HG02610 (cell line): ENCODE results near the gene ATP6V0D1.

Source experiments
- ATAC-seq: cut with Tn5 transposase; IDR thresholded peaks from one replicate; pipeline ENCODE4 v1.9.1; 2021; ENCODE audit warnings: mild to moderate bottlenecking, moderate library complexity; ENCODE audit not compliant: unreplicated experiment

Gene ATP6V0D1

GRCh38 chr16:67394155-67395104 lies 86.5 kb downstream of the ATP6V0D1 start:
- no peak for ATAC-seq

- ATAC-seq: no peak
Observed at GRCh38 chr16:67393788-67394154, 87.2 kb downstream of the ATP6V0D1 start.

DNA sequence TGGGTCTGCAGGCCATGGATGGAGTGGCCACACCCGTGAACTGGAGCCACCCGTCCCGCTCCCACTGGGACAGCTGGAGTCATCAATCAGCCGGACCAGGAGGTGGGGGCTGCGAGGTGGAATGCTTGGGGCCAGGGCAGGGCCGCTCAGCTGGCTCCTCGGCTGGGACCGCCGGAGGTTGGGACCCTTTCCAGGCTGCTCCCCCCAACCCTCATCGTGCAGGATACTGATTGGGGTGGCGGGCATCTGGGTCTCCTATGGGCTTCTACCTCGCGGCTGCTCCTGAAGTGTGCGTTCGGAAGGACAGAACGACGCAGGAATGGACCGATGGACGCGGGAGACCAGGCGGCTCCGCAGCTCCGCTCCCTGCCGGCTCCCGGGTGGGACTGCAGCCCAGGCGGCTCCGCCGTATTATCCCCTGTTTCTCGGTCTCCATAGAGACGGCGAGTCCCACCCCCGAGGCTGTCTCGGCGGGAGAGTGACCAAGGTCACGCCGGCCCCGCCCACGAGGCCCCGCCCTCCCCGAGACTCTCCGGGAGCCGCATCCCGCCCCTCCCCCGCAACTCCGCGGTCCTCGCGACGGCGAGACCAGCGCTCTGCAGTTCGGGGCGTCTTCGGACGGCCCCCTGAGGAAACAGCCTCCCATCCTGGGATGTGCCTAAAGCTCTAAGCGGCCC lies 87.7 kb downstream of the ATP6V0D1 start, which contains the start of gene TPPP3:
Gene TPPP3, minus strand, starts transcription at position 388 of the 677 bp plus-strand sequence. CDS start 2,387 bp downstream, outside the sequence.
- no peak for ATAC-seq

DNA sequence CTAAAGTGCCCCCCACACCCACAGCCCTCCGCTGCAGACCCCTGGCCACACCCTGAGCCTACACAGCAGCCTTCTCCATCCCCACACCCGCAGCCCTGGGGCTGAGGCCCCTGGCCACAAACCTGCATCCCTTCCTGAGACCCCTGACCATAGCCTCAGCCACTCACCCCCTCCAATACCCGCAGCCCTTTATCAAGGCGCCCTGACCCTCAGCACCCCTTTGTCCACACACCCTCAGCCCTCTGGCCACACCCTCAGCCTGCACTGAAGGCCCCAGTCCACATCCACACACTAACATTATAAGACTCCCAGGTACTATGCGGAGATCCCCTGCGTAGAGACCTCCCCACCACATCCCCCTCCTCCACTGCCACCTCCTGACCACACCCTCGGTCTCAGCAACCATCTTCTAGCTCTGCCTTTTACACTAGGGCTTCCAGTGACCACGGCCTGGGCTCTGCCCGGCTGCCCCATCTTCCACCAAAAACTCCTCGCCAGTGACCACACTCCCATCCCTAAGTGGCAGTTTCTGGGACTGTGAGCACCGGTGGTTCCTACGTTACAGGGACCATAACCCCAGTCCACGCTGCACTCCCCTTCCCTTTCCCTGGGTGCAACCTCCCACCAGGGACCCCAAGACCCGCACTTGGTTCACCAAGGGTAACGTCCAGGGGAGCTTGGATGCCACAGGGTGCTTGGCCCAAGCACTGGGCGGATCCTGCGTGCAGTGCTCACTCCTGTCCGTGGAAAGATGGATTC lies 88.5 kb downstream of the ATP6V0D1 start:
- no peak for ATAC-seq

- ATAC-seq: no peak
Observed at GRCh38 chr16:67391424-67392300, 89.3 kb downstream of the ATP6V0D1 start.

DNA sequence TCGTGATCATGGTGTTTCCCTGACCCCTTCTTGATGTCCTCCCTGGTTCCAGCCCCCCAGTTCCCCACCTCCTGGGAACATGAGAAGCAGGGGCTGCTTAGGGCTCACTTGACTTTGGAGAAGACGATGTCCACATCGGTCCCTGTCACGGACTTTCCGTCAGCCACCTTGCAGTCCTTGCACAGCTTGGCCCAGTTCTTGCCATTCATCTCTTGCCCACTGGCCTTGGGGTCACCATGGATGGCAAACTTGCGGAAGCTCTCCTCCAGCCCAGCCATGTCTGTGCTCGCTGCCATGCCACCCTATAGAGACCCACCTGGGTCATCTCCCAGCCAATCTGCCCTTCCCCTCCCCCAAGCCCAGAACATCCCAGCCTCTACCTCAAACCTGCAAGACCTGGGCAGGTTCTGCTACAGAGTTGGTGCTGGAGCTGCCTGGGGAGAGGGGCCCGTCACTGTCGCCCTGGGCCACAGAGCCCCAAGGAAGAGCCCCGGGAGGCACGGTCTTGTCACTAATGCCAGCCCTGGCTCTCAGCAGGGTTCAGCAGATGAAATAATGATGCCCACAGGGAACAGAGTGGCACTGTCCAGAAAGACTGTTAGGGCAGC lies 90.0 kb downstream of the ATP6V0D1 start:
- ATAC-seq: no peak

DNA sequence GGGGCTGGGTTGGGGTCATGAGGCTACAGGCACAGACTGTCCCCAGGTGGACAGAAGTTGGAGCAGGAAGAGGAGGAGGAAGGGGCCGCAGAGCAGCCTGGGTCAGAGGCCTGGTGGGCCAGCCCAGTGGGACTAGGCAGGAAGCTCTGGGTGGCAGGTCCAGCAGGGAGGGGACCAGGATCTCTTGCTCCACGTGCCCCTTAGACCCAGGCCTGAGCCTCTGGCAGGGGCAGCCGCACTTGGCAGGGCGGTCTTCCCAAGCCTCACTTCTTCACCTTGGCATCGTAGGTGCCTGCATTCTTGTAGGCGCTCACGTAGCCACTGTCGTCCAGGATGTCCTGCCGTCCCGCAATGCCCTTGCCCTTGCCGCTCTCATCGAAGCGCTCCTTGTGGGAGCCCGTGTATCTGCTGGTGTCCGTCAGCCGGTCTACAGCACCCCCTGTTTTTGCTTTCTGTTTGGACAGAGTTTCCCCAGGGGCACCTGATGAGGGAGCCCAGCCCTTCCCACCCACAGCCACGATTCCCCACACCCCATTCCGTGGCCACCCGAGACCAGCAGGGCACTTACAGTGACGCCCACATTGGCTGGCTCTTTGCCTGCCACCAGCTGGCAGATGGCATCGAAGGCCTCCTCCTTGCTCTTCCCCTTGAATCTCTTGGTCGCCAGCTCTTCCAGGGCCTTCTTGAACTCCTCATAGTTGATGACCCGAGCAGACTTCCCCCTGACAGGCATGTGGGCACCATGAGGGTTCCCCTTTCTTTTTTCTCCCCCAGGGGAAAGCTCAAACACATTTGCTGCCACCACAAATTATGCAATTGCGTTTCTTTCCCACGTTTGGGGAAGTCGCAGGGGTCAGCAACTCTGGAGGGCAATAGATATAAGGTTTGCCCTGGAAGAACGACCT lies 90.8 kb downstream of the ATP6V0D1 start:
- no peak for ATAC-seq

GRCh38 chr16:67388591-67388990 lies 92.4 kb downstream of the ATP6V0D1 start:
- ATAC-seq: no peak

GRCh38 chr16:67388191-67388590 lies 92.8 kb downstream of the ATP6V0D1 start:
- no peak for ATAC-seq
